IPS DF 6.9 (cell line): ENCODE results near the gene C12orf75.
"Not testable (repeated sequence)": the region's sequence is repeated elsewhere in the genome, so short reads cannot be mapped to it uniquely, and the experiment has no call there.

Experiments
- DNase-seq: peaks from one replicate; pipeline ENCODE4 v3.0.0-alpha.2; 2013; ENCODE audit warnings: low read depth, low spot score
- H3K27ac ChIP-seq: one replicate; pipeline ENCODE4 v1.5.1; 2013; ENCODE audit warnings: low read length, control low read depth
- H3K27me3 ChIP-seq: 2 replicates; pipeline ENCODE4 v1.6.1; 2013; ENCODE audit warnings: mild to moderate bottlenecking, low read length; ENCODE audit not compliant: control insufficient read depth, insufficient read depth
- H3K36me3 ChIP-seq: 2 replicates; pipeline ENCODE4 v1.6.1; 2013; ENCODE audit warnings: low read length; ENCODE audit not compliant: control insufficient read depth, insufficient read depth
- H3K4me1 ChIP-seq: 2 replicates; pipeline ENCODE4 v1.6.1; 2013; ENCODE audit warnings: low read length; ENCODE audit not compliant: control insufficient read depth, insufficient read depth
- H3K4me3 ChIP-seq: 2 replicates; pipeline ENCODE4 v1.5.1; 2013; ENCODE audit warnings: mild to moderate bottlenecking, low read length
- H3K9me3 ChIP-seq: 2 replicates; pipeline ENCODE4 v1.6.1; 2013; ENCODE audit warnings: low read length, inconsistent platforms; ENCODE audit not compliant: control insufficient read depth, insufficient read depth
- WGBS: extraction: QIAGEN DNeasy Blood & Tissue Kit; methylation state at CpG from one replicate; pipeline ENCODE4 v1.1.7; 2013; ENCODE audit warnings: mixed read lengths, missing lambda C conversion rate; ENCODE audit not compliant: insufficient read length, insufficient coverage; 5-methylcytosine and 5-hydroxymethylcytosine counted together

Gene C12orf75

GRCh38 chr12:105393587-105393986 lies 63.1 kb downstream of the C12orf75 start:
- Histone ChIP-seq H3K36me3 (no peaks in the 10 kb centered on the region), H3K9me3 (no peaks in the 10 kb centered on the region), H3K4me1 (no peaks in the 10 kb centered on the region), H3K27ac (no peak overlapping the region), H3K4me3 (no peak overlapping the region), H3K27me3 (no peaks in the 10 kb centered on the region)
- DNase-seq: no peak
- WGBS: no CpG with 5 or more reads among the region's 4 CpGs

GRCh38 chr12:105396024-105396423 lies 65.5 kb downstream of the C12orf75 start:
- Histone ChIP-seq H3K9me3 (no peaks in the 10 kb centered on the region), H3K36me3 (no peaks in the 10 kb centered on the region), H3K4me1 (no peaks in the 10 kb centered on the region), H3K27me3 (no peaks in the 10 kb centered on the region), H3K27ac (no peak overlapping the region), H3K4me3 (no peak overlapping the region)
- no peak for DNase-seq
- WGBS: no CpG with 5 or more reads among the region's 1 CpG

- Histone ChIP-seq H3K36me3 (no peaks in the 10 kb centered on the region), H3K9me3 (no peaks in the 10 kb centered on the region), H3K4me3 (no peak overlapping the region), H3K4me1 (no peaks in the 10 kb centered on the region), H3K27me3 (no peaks in the 10 kb centered on the region), H3K27ac (no peak overlapping the region)
- WGBS: no CpG with 5 or more reads among the region's 2 CpGs
- no peak for DNase-seq
Measured at GRCh38 chr12:105396983-105397382, 66.5 kb downstream of the C12orf75 start.

GRCh38 chr12:105398930-105399329 lies 68.4 kb downstream of the C12orf75 start:
- no CpG with 5 or more reads among the region's 2 CpGs for WGBS
- H3K9me3 ChIP-seq: no peaks in the 10 kb centered on the region
- H3K27me3 ChIP-seq: no peaks in the 10 kb centered on the region
- DNase-seq: no peak
- H3K27ac ChIP-seq: no peak overlapping the region
- H3K36me3 ChIP-seq: no peaks in the 10 kb centered on the region
- H3K4me1 ChIP-seq: no peaks in the 10 kb centered on the region
- no peak overlapping the region for H3K4me3 ChIP-seq

GRCh38 chr12:105399428-105400081 lies 69.1 kb downstream of the C12orf75 start:
- DNase-seq: no peak
- no CpG with 5 or more reads among the region's 7 CpGs for WGBS
- Histone ChIP-seq H3K27me3 (no peaks in the 10 kb centered on the region), H3K27ac (no peak overlapping the region), H3K36me3 (no peaks in the 10 kb centered on the region), H3K9me3 (no peaks in the 10 kb centered on the region), H3K4me3 (no peak overlapping the region), H3K4me1 (no peaks in the 10 kb centered on the region)

- Histone ChIP-seq H3K4me3 (no peak overlapping the region), H3K4me1 (no peaks in the 10 kb centered on the region), H3K9me3 (no peaks in the 10 kb centered on the region), H3K27ac (no peak overlapping the region), H3K36me3 (no peaks in the 10 kb centered on the region), H3K27me3 (no peaks in the 10 kb centered on the region)
- no peak for DNase-seq
- WGBS: no CpG with 5 or more reads among the region's 4 CpGs
Measured at GRCh38 chr12:105400227-105400626, 69.7 kb downstream of the C12orf75 start.

- WGBS: no CpG with 5 or more reads among the region's 4 CpGs
- H3K27me3 ChIP-seq: no peaks in the 10 kb centered on the region
- no peaks in the 10 kb centered on the region for H3K9me3 ChIP-seq
- no peak for DNase-seq
- H3K27ac ChIP-seq: no peak overlapping the region
- H3K4me1 ChIP-seq: no peaks in the 10 kb centered on the region
- no peaks in the 10 kb centered on the region for H3K36me3 ChIP-seq
- H3K4me3 ChIP-seq: no peak overlapping the region
Measured at GRCh38 chr12:105401198-105401597, 70.7 kb downstream of the C12orf75 start.

GRCh38 chr12:105402366-105402765 lies 71.9 kb downstream of the C12orf75 start:
- Histone ChIP-seq H3K36me3 (no peaks in the 10 kb centered on the region), H3K9me3 (no peaks in the 10 kb centered on the region), H3K4me3 (no peak overlapping the region), H3K27ac (no peak overlapping the region), H3K27me3 (no peaks in the 10 kb centered on the region), H3K4me1 (no peaks in the 10 kb centered on the region)
- no peak for DNase-seq
- WGBS: no CpG with 5 or more reads among the region's 5 CpGs

- Histone ChIP-seq H3K4me3 (no peak overlapping the region), H3K27me3 (no peaks in the 10 kb centered on the region), H3K4me1 (no peaks in the 10 kb centered on the region), H3K9me3 (no peaks in the 10 kb centered on the region), H3K27ac (no peak overlapping the region), H3K36me3 (no peaks in the 10 kb centered on the region)
- no CpG with 5 or more reads among the region's 1 CpG for WGBS
- DNase-seq: no peak
Measured at GRCh38 chr12:105403095-105403494, 72.6 kb downstream of the C12orf75 start.

- H3K36me3 ChIP-seq, H3K27ac ChIP-seq, H3K9me3 ChIP-seq, H3K4me1 ChIP-seq, H3K4me3 ChIP-seq, H3K27me3 ChIP-seq, DNase-seq: not testable (repeated sequence)
- no CpG with 5 or more reads among the region's 3 CpGs for WGBS
Measured at GRCh38 chr12:105404134-105404533, 73.6 kb downstream of the C12orf75 start.

- no CpG with 5 or more reads among the region's 7 CpGs for WGBS
- H3K4me3 ChIP-seq: no peak overlapping the region
- H3K36me3 ChIP-seq: no peaks in the 10 kb centered on the region
Measured at GRCh38 chr12:105406497-105406896, 76.0 kb downstream of the C12orf75 start.

More at GRCh38 chr12:105406497-105406896, 76.0 kb downstream of the C12orf75 start:
- DNase-seq: no peak
- Histone ChIP-seq H3K9me3 (no peaks in the 10 kb centered on the region), H3K27ac (no peak overlapping the region), H3K27me3 (no peaks in the 10 kb centered on the region), H3K4me1 (no peaks in the 10 kb centered on the region)
